Lower lobe of right lung (tissue), 2 donors: ENCODE measurements around the gene RPH3AL. TPM values are rescaled to one million over a fixed set of nuclear protein-coding genes. Genes with fewer than 3 reads are reported as not detected.

Experiments used
- ATAC-seq, 2 donors: fragments of 200-7000 bp; cut with Tn5 transposase; one replicate each; pipeline ENCODE4 v1.9.1; 2020 to 2022; ENCODE audit warnings: mild to moderate bottlenecking in 2 of 2, moderate library complexity in 2 of 2
- DNase-seq: peaks from one replicate; pipeline ENCODE4 v3.0.0-alpha.2; 2020
- H3K27ac ChIP-seq: fragments of 200-600 bp; one replicate; pipeline ENCODE4 v1.8.0; 2022
- H3K27me3 ChIP-seq: fragments of 200-600 bp; one replicate; pipeline ENCODE4 v1.8.0; 2022; ENCODE audit warnings: low read depth
- H3K36me3 ChIP-seq: fragments of 200-600 bp; one replicate; pipeline ENCODE4 v1.8.0; 2022; ENCODE audit warnings: mild to moderate bottlenecking
- H3K4me1 ChIP-seq: fragments of 200-600 bp; one replicate; pipeline ENCODE4 v1.8.0; 2022
- H3K4me3 ChIP-seq: fragments of 200-600 bp; one replicate; pipeline ENCODE4 v1.8.0; 2022; ENCODE audit warnings: mild to moderate bottlenecking
- H3K9me3 ChIP-seq: fragments of 200-600 bp; one replicate; pipeline ENCODE4 v1.8.0; 2022
- intact Hi-C: fragments of 100-400 bp; cut with DNase I; formaldehyde crosslinking; loops from one replicate; pipeline ENCODE4 v1.11.0; 2022
- total RNA-seq: library from RNA; stranded (reverse); fragmentation: NEBNext Ultra II Directional; extraction: Animal tissue kit (Norgen Biotek cat#: 25700); gene quantifications from one replicate; pipeline ENCODE4 v1.2.1, GENCODE V29; 2021
- TF ChIP-seq, protein P1 (sequence below): fragments of 200-600 bp; IDR thresholded peaks from one replicate; pipeline ENCODE4 v1.8.0; 2022; ENCODE audit warnings: antibody characterized with exemption, mild to moderate bottlenecking
- donor health status: DM: no; HTN: yes; CAD: no; lungs with severe emphysema.

RPH3AL gene
- total RNA-seq, 1 donor from 2014 or later = 38.7 TPM

DNA sequence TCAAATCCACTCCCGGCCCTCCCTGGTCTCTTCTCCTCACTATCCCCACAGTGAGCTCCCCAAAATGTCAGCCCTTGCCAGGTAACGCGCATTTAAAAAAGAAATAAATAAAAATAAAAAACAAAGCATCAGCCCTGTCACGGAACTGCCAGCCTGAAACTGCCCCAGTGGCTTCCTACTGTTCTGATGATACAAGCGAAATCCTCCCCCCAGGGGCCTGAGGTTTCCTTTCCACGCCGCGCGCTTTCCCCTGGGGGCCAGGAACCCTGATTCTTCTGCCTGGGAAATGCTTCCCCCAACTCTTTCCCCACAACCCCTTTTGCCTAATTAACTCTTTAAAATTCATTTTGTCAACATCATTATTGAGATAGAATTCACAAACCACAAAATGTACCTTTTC is 12.2 kb upstream of the RPH3AL start:
- intact Hi-C loops = no loop called here
- Histone ChIP-seq H3K9me3 (no peaks in the 10 kb centered on the region), H3K27ac (no peak overlapping the region), H3K4me3 (no peak overlapping the region), H3K4me1 (no peaks in the 10 kb centered on the region), H3K27me3 (no peaks in the 10 kb centered on the region), H3K36me3 (no peaks in the 10 kb centered on the region)
- TF ChIP-seq, protein P1, sequence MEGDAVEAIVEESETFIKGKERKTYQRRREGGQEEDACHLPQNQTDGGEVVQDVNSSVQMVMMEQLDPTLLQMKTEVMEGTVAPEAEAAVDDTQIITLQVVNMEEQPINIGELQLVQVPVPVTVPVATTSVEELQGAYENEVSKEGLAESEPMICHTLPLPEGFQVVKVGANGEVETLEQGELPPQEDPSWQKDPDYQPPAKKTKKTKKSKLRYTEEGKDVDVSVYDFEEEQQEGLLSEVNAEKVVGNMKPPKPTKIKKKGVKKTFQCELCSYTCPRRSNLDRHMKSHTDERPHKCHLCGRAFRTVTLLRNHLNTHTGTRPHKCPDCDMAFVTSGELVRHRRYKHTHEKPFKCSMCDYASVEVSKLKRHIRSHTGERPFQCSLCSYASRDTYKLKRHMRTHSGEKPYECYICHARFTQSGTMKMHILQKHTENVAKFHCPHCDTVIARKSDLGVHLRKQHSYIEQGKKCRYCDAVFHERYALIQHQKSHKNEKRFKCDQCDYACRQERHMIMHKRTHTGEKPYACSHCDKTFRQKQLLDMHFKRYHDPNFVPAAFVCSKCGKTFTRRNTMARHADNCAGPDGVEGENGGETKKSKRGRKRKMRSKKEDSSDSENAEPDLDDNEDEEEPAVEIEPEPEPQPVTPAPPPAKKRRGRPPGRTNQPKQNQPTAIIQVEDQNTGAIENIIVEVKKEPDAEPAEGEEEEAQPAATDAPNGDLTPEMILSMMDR = no peak
- no peak for DNase-seq
- ATAC-seq = no peak

DNA sequence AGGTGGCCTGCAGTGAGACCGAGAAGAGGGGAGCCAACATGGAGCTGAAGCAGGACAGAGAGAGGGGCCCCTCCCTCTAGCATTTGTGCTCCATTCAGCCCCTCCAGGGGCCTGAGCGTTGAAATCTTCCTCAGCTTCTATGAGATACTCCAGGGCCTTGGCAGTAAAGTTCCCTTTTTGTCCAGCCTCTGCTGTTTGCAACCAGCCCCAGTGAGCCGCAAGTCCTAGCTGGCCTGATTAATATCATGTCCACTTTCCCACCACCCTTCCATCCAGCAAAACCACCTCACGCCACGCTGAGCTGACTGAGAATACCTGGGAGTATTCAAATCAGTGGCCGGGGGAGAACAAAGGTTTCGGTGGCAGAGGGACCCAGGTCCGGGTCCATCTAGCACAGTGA is 11.7 kb upstream of the RPH3AL start:
- Histone ChIP-seq H3K4me3 (no peak overlapping the region), H3K36me3 (no peaks in the 10 kb centered on the region), H3K9me3 (no peaks in the 10 kb centered on the region), H3K27ac (no peak overlapping the region), H3K4me1 (no peaks in the 10 kb centered on the region), H3K27me3 (no peaks in the 10 kb centered on the region)
- DNase-seq = no peak
- TF ChIP-seq, protein P1 = no peak
- no peak for ATAC-seq
- intact Hi-C loops = no loop called here

DNA sequence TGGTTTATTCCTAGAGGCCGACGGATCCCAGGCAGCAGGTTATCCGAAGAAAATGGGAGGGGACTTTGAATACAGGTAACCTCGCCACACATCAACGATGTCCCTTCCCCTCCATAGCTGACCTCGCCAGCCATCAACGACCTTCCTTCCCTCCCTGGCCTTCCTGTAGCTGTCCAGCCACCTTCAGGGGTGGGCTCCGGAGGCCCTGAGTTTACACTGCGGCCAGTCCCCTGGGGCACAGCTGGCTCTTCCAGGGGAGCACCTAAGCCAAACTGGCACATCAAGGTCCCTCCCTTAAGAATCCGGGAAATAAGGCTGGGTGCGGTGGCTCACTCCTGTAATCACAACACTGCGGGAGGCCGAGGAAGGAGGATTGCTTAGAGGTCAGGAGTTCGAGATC is 10.1 kb upstream of the RPH3AL start:
- Histone ChIP-seq H3K27me3 (no peaks in the 10 kb centered on the region), H3K4me3 (no peak overlapping the region), H3K36me3 (no peaks in the 10 kb centered on the region), H3K9me3 (no peaks in the 10 kb centered on the region), H3K4me1 (peaks cover 3% of the 10 kb centered on the region), H3K27ac (no peak overlapping the region)
- DNase-seq (no peak), ATAC-seq (no peak)
- TF ChIP-seq, protein P1 = no peak
- intact Hi-C loops = no loop called here

DNA sequence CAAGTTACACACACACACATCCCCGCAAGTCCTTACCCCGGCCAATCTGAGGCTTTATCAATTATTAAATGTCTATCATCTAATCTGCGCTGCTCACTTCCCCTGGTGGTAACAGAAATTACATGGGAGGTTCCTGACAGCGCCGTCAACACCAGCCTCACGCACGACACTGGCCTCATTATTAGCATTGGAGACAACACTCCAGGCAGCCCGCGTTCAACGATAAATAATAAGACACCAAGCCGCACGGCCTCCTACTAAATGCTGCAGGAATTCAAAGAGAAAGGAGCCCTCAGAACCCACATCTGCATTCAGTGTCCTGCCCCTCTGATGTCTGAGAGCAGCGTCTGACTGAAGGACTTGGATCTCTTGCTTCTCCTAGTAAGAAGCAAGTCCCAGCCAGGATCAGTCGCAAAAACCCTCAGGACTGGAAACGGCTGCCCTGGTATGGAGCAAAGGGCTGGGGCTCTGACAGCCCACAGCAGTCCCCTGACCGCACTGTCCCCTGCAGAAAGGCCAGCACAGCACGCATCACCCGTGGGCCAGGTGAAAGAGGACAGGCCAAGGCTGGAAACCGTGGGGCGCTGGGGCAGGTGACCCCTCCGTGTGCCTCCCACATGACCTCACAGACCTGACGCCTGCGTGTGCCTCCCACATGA is 7.6 kb upstream of the RPH3AL start:
- TF ChIP-seq, protein P1 = no peak
- no peaks in the 10 kb centered on the region for H3K9me3 ChIP-seq
- no peak overlapping the region for H3K4me3 ChIP-seq
- H3K27ac ChIP-seq = no peak overlapping the region
- DNase-seq (no peak), ATAC-seq (no peak)
- peaks cover 9% of the 10 kb centered on the region for H3K4me1 ChIP-seq
- intact Hi-C loops = no loop called here
- H3K27me3 ChIP-seq = no peaks in the 10 kb centered on the region
- H3K36me3 ChIP-seq = no peaks in the 10 kb centered on the region

DNA sequence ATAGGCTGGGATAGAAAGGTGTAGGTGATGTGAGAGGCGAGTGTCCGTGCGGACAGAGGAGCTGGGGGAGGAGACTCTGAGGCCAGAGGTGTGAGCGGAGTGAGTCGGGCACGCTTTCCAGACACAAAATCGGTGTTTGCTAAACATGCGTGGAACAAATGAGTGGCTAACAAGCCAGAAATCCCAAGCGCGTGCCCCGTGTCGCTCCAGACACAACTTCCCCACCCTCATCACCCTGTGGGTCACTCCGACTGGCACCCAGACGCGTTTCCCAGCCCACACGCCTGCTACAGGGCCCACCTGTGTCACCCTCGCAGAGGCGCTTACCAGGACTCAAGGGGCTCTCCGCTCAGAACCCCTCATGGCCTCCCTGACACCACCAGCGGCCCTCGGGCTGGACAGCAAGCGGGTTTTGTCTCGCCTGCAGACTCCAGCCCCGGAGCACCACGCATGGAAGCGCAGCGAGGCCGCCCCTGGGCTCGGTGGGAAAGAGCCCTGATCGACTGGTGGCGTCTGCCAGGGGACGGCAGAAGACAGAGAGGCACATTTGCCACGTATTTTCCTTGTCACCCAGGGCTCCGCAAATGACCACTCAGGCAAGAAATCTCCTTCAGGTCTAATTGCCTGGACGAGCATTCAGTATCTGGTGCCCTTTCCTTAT is 6.0 kb upstream of the RPH3AL start:
- Histone ChIP-seq H3K27ac (no peak overlapping the region), H3K9me3 (no peaks in the 10 kb centered on the region), H3K4me1 (peaks cover 19% of the 10 kb centered on the region), H3K27me3 (no peaks in the 10 kb centered on the region), H3K36me3 (no peaks in the 10 kb centered on the region), H3K4me3 (no peak overlapping the region)
- TF ChIP-seq, protein P1 = no peak
- DNase-seq = no peak
- intact Hi-C loops = no loop called here
- ATAC-seq = no peak
